HEK293T (cell line): Measurements from ENCODE around the gene FIS1.

Source experiments
- CTCF ChIA-PET: fragments of 350-600 bp; formaldehyde crosslinking; extraction: SDS; loops from one replicate; lab custom pipeline; 2021; ENCODE audit warnings: antibody characterized with exemption, inconsistent platforms; lab: Yijun Ruan, JAX
- POLR2A ChIA-PET: fragments of 350-600 bp; formaldehyde crosslinking; extraction: SDS; loops from one replicate; lab custom pipeline; 2020; ENCODE audit warnings: antibody characterized with exemption, inconsistent platforms; lab: Yijun Ruan, JAX
- DNase-seq: peaks from one replicate; pipeline ENCODE4 v3.0.0; 2012; ENCODE audit warnings: mixed read lengths; ENCODE audit errors: extremely low spot score
- ARNT ChIP-seq: fragments of 450-650 bp; IDR thresholded peaks from 2 replicates; pipeline ENCODE4 v1.6.1; 2017; ENCODE audit warnings: mild to moderate bottlenecking
- BHLHE40 ChIP-seq: fragments of 450-650 bp; IDR thresholded peaks from 2 replicates; pipeline ENCODE4 v1.6.1; 2016; ENCODE audit warnings: mild to moderate bottlenecking, moderate library complexity, borderline replicate concordance
- CTBP1 ChIP-seq: fragments of 450-650 bp; IDR thresholded peaks from 2 replicates; pipeline ENCODE4 v1.6.1; 2016; ENCODE audit warnings: borderline replicate concordance
- ELF4 ChIP-seq: fragments of 450-650 bp; IDR thresholded peaks from 2 replicates; pipeline ENCODE4 v1.6.1; 2017; ENCODE audit warnings: antibody characterized with exemption
- FOXA1 ChIP-seq: fragments of 450-650 bp; IDR thresholded peaks from 2 replicates; pipeline ENCODE4 v1.6.1; 2016; ENCODE audit warnings: mild to moderate bottlenecking
- FOXK2 ChIP-seq: fragments of 450-650 bp; IDR thresholded peaks from 2 replicates; pipeline ENCODE4 v1.6.1; 2016; ENCODE audit warnings: mild to moderate bottlenecking
- FOXM1 ChIP-seq: fragments of 450-650 bp; IDR thresholded peaks from 2 replicates; pipeline ENCODE4 v1.6.1; 2017; ENCODE audit warnings: mild to moderate bottlenecking, borderline replicate concordance
- HDGF ChIP-seq: fragments of 450-650 bp; IDR thresholded peaks from 2 replicates; pipeline ENCODE4 v1.6.1; 2017; ENCODE audit warnings: antibody characterized with exemption, borderline replicate concordance
- L3MBTL2 ChIP-seq: fragments of 450-650 bp; conservative IDR thresholded peaks from 2 replicates; pipeline ENCODE4 v1.6.1; 2016; ENCODE audit warnings: mild to moderate bottlenecking
- LEF1 ChIP-seq: fragments of 450-650 bp; IDR thresholded peaks from 2 replicates; pipeline ENCODE4 v1.6.1; 2017; ENCODE audit warnings: mild to moderate bottlenecking, borderline replicate concordance
- NFRKB ChIP-seq: fragments of 450-650 bp; IDR thresholded peaks from 2 replicates; pipeline ENCODE4 v1.6.1; 2016; ENCODE audit warnings: mild to moderate bottlenecking, moderate library complexity
- SP1 ChIP-seq: fragments of 450-650 bp; IDR thresholded peaks from 2 replicates; pipeline ENCODE4 v1.6.1; 2017
- SUZ12 ChIP-seq: fragments of 450-650 bp; IDR thresholded peaks from 2 replicates; pipeline ENCODE4 v1.6.1; 2016; ENCODE audit warnings: mild to moderate bottlenecking
- TARDBP ChIP-seq: fragments of 450-650 bp; IDR thresholded peaks from 2 replicates; pipeline ENCODE4 v1.6.1; 2016
- ZNF384 ChIP-seq: fragments of 450-650 bp; IDR thresholded peaks from 2 replicates; pipeline ENCODE4 v1.6.1; 2016
- TF ChIP-seq, protein P1 (sequence below): fragments of 450-650 bp; IDR thresholded peaks from 2 replicates; pipeline ENCODE4 v1.6.1; 2016

FIS1 gene

DNA sequence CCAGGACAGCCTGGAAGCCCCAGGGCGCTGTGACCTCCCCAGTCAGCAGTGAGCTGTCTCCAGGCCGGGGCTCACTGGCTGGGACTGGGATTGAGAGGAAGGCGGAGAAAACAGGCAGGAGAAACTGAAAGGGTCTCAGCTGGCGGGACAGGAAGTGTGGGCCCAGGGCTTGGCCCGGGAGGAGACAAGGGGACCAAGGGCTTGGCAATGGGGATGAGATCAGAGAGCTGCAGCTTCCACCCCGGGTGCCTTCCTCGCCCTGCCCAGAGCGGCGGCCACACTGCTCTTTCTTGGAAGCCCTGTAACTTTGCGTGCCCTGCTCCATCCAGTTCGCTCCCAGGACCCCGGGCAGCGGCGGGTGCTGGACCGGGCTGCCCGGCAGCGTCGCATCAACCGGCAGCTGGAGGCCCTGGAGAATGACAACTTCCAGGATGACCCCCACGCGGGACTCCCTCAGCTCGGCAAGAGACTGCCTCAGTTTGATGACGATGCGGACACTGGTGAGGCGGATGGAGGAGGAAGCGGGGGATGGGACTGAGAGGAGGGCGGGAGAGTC, 22.5 kb downstream of the FIS1 start:
- CTCF ChIA-PET = no interaction called here
- no peak for DNase-seq
- POLR2A ChIA-PET = interaction anchor here (0.6 to 1.1 kb wide), 2 partner anchors 21 to 128 kb away, joined by 3 read pairs; no protein-coding TSS in a partner anchor
- TF ChIP-seq BHLHE40 (no peak), FOXA1 (no peak), CTBP1 (no peak), FOXM1 (no peak), FOXK2 (no peak), SUZ12 (no peak), L3MBTL2 (no peak), ARNT (no peak), ZNF384 (no peak), LEF1 (no peak), ELF4 (no peak), HDGF (no peak)
- TF ChIP-seq, protein P1, sequence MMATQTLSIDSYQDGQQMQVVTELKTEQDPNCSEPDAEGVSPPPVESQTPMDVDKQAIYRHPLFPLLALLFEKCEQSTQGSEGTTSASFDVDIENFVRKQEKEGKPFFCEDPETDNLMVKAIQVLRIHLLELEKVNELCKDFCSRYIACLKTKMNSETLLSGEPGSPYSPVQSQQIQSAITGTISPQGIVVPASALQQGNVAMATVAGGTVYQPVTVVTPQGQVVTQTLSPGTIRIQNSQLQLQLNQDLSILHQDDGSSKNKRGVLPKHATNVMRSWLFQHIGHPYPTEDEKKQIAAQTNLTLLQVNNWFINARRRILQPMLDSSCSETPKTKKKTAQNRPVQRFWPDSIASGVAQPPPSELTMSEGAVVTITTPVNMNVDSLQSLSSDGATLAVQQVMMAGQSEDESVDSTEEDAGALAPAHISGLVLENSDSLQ = no peak

GRCh38 chr7:101220295-101220694, 24.6 kb downstream of the FIS1 start:
- DNase-seq = no peak
- TF ChIP-seq NFRKB = no peak
- no peak for TF ChIP-seq CTBP1
- TF ChIP-seq, protein P1 = no peak
- TF ChIP-seq ARNT = no peak
- TF ChIP-seq FOXM1 = no peak
- TF ChIP-seq ELF4 = no peak
- no peak for TF ChIP-seq BHLHE40
- no peak for TF ChIP-seq TARDBP
- no peak for TF ChIP-seq FOXK2
- TF ChIP-seq ZNF384 = no peak
- no peak for TF ChIP-seq SUZ12
- no peak for TF ChIP-seq LEF1
- no peak for TF ChIP-seq L3MBTL2
- POLR2A ChIA-PET = interaction anchor here (0.6 to 5.3 kb wide), 2 partner anchors 24 to 605 kb away, joined by 3 to 38 read pairs; partner anchors contain the start of gene FIS1
- CTCF ChIA-PET = interaction anchor here (0.6 to 1.5 kb wide), 2 partner anchors 23 to 28 kb away, joined by 4 read pairs; no protein-coding TSS in a partner anchor

DNA sequence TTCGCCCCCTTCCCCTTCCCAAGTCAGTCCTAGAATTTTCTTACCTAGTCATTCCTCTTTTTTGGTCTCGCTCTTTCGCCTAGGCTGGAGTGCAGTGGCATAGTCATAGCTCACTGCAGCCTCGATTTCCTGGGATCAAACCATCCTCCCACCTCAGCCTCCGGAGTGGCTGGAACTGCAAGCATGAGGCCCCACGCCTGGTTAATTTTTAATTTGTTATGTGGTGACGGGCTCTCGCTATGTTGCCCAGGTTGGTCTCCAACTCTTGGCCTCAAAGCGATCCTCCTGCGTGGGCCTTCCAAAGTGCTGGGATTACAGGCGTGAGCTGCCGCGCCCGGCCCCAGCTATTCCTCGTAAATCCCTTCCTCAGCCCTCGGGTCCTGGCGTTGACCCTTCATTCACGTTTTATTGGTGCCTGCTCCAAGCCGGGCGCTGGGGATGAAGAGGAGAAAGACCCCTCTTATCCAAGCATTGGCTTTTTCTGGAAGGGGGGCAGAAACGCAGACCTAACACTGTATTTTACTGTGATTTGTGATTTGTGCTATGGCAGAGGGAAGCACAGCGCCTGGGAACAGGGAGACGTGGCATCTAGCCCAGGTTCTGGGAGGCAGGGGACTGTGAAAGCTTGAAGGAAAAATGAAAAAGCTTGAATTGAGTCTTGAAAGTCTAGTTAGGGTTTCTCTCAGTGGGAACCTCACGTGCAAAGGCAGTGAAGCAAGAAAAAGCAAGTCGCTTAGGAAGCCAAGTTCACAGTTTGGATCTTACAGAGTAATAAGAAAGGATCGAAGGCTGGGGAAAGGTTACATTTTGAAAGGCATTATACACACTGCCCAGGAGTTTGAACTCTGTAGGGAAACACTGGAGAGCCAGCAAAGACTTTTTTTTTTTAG, 26.4 kb downstream of the FIS1 start:
- POLR2A ChIA-PET = interaction anchor here (0.8 to 5.3 kb wide), 20 partner anchors 8 to 344 kb away, joined by 3 to 38 read pairs (median 4); partner anchors contain the start of genes CLDN15, FIS1, MOGAT3 and SRRT
- DNase-seq = no peak
- CTCF ChIA-PET = interaction anchor here (0.7 to 2.4 kb wide), 7 partner anchors 17 to 81 kb away, joined by 3 to 7 read pairs (median 4); no protein-coding TSS in a partner anchor
- TF ChIP-seq FOXA1 (no peak), L3MBTL2 (peak; percentile 54), SP1 (no peak), ARNT (no peak), FOXM1 (no peak)

- ChIA-PET CTCF (interaction anchor here (0.7 to 2.4 kb wide), 8 partner anchors 17 to 80 kb away, joined by 3 to 7 read pairs (median 4); no protein-coding TSS in a partner anchor), POLR2A (interaction anchor here (0.8 to 5.3 kb wide), 20 partner anchors 9 to 343 kb away, joined by 3 to 38 read pairs (median 4); partner anchors contain the start of genes CLDN15, FIS1, MOGAT3 and SRRT)
- peak; percentile 98 for DNase-seq
- TF ChIP-seq SP1 (no peak), ARNT (peak; percentile 81), SUZ12 (no peak), FOXM1 (no peak), ELF4 (peak; percentile 33; the same call in 1 of the 2 replicates), FOXA1 (no peak), CTBP1 (no peak), TARDBP (no peak)
Observed at GRCh38 chr7:101217388-101218235, 27.3 kb downstream of the FIS1 start, which contains the start of the genes PLOD3 and ZNHIT1. Gene PLOD3 (minus strand): TSS chr7:101217581. CDS start chr7:101217274, 307 bp downstream. Gene ZNHIT1 (plus strand): TSS chr7:101218165. CDS start chr7:101218196, 31 bp downstream.

GRCh38 chr7:101216860-101217387, 28.0 kb downstream of the FIS1 start:
- ChIA-PET CTCF (interaction anchor here (0.7 to 2.4 kb wide), 4 partner anchors 24 to 73 kb away, joined by 3 to 7 read pairs (median 5); no protein-coding TSS in a partner anchor), POLR2A (interaction anchor here (1.2 to 5.3 kb wide), 12 partner anchors 10 to 342 kb away, joined by 3 to 38 read pairs (median 4); partner anchors contain the start of genes CLDN15, FIS1, MOGAT3 and SRRT)
- TF ChIP-seq ELF4 = no peak
- TF ChIP-seq SUZ12 = no peak
- no peak for TF ChIP-seq LEF1
- peak; percentile 75 for TF ChIP-seq L3MBTL2
- TF ChIP-seq FOXA1 = no peak
- TF ChIP-seq, protein P1 = no peak
- TF ChIP-seq ARNT = no peak
- no peak for TF ChIP-seq SP1
- no peak for DNase-seq
